Neural progenitor cell (in vitro differentiated cells): ENCODE data around the gene UNC5B. TPM values are rescaled to one million over a fixed set of nuclear protein-coding genes. Genes with fewer than 3 reads are reported as not detected.

ENCODE experiments used
- DNase-seq: peaks from one replicate; pipeline ENCODE4 v3.0.0-alpha.2; 2016; ENCODE audit warnings: low spot score
- H2AFZ ChIP-seq: fragments of 200-600 bp; sonication (generic); replicated peaks from 2 replicates; pipeline ENCODE4 v1.6.1; 2016; ENCODE audit warnings: antibody characterized with exemption
- H3F3A ChIP-seq: fragments of 200-600 bp; sonication (generic); 2 replicates; pipeline ENCODE4 v1.6.1; 2016; ENCODE audit warnings: antibody characterized with exemption, low read depth
- H3K27ac ChIP-seq: fragments of 200-600 bp; sonication (generic); 2 replicates; pipeline ENCODE4 v1.5.1; 2016; ENCODE audit warnings: mild to moderate bottlenecking
- H3K27me3 ChIP-seq: fragments of 200-600 bp; sonication (generic); 2 replicates; pipeline ENCODE4 v1.6.1; 2016; ENCODE audit warnings: mild to moderate bottlenecking, moderate library complexity
- H3K36me3 ChIP-seq: fragments of 200-600 bp; sonication (generic); 2 replicates; pipeline ENCODE4 v1.5.1; 2016
- H3K4me1 ChIP-seq: fragments of 200-600 bp; sonication (generic); 2 replicates; pipeline ENCODE4 v1.6.1; 2016; ENCODE audit warnings: mixed run types
- H3K4me2 ChIP-seq: fragments of 200-600 bp; sonication (generic); 2 replicates; pipeline ENCODE4 v1.6.1; 2016
- H3K4me3 ChIP-seq: fragments of 200-600 bp; sonication (generic); 2 replicates; pipeline ENCODE4 v1.5.1; 2016
- H3K79me2 ChIP-seq: fragments of 200-600 bp; sonication (generic); 2 replicates; pipeline ENCODE4 v1.6.1; 2016; ENCODE audit warnings: low read depth
- H3K9ac ChIP-seq: fragments of 200-600 bp; sonication (generic); 2 replicates; pipeline ENCODE4 v1.6.1; 2016
- H3K9me3 ChIP-seq: fragments of 200-600 bp; sonication (generic); 2 replicates; pipeline ENCODE4 v1.5.1; 2016; ENCODE audit warnings: low read depth
- H4K20me1 ChIP-seq: fragments of 200-600 bp; sonication (generic); 2 replicates; pipeline ENCODE4 v1.6.1; 2016; ENCODE audit warnings: low read depth
- H3K27ac Mint-ChIP-seq: 3 replicates; pipeline ENCODE4 v1.8.0; 2021; ENCODE audit warnings: mixed read lengths
- H3K27me3 Mint-ChIP-seq: 2 replicates; pipeline ENCODE4 v1.8.0; 2022; ENCODE audit warnings: low read depth, mild to moderate bottlenecking, inconsistent platforms, moderate library complexity, mixed read lengths; ENCODE audit not compliant: insufficient read depth
- H3K36me3 Mint-ChIP-seq: 3 replicates; pipeline ENCODE4 v1.8.0; 2021; ENCODE audit warnings: mixed read lengths
- H3K4me1 Mint-ChIP-seq: 3 replicates; pipeline ENCODE4 v1.8.0; 2021; ENCODE audit warnings: mixed read lengths
- H3K4me3 Mint-ChIP-seq: 3 replicates; pipeline ENCODE4 v1.8.0; 2021; ENCODE audit warnings: mild to moderate bottlenecking, moderate library complexity, mixed read lengths
- H3K9me3 Mint-ChIP-seq: 3 replicates; pipeline ENCODE4 v1.8.0; 2020; ENCODE audit warnings: mixed read lengths
- CTCF ChIP-seq: fragments of 200-600 bp; sonication (generic); IDR thresholded peaks from 2 replicates; pipeline ENCODE4 v1.5.1; 2017; ENCODE audit warnings: antibody characterized with exemption, mild to moderate bottlenecking
- EZH2 ChIP-seq: fragments of 200-600 bp; sonication (generic); IDR thresholded peaks from 2 replicates; pipeline ENCODE4 v1.6.1; 2017; ENCODE audit warnings: antibody characterized with exemption, mild to moderate bottlenecking, moderate library complexity
- EZH2phosphoT487 ChIP-seq: fragments of 200-600 bp; sonication (generic); IDR thresholded peaks from 2 replicates; pipeline ENCODE4 v1.6.1; 2017; ENCODE audit warnings: antibody characterized with exemption
- total RNA-seq: library from RNA; depleted of rRNA; stranded (reverse); fragments of >200 nt; gene quantifications from 2 replicates; pipeline ENCODE4 v1.2.3, GENCODE V29; 2015; ENCODE audit warnings: low replicate concordance

UNC5B gene
- total RNA-seq, 1 donor from 2014 or later: 3.3 TPM

GRCh38 chr10:71241114-71241829 lies 28.9 kb downstream of the UNC5B start:
- no peak overlapping the region for H3K4me3 ChIP-seq
- no peaks in the 10 kb centered on the region for H3K9me3 ChIP-seq
- H3K27me3 ChIP-seq: no peaks in the 10 kb centered on the region
- H2AFZ ChIP-seq: no peak overlapping the region
- H4K20me1 ChIP-seq: no peaks in the 10 kb centered on the region
- peaks cover 15% of the 10 kb centered on the region for H3K4me1 ChIP-seq
- H3F3A ChIP-seq: no peaks in the 10 kb centered on the region
- DNase-seq: no peak
- H3K27ac ChIP-seq: no peak overlapping the region
- H3K36me3 ChIP-seq: no peaks in the 10 kb centered on the region
- peaks cover 43% of the 10 kb centered on the region for H3K4me1 Mint-ChIP-seq
- H3K9me3 Mint-ChIP-seq: no peaks in the 10 kb centered on the region
- peak overlapping the region; percentile 37 for H3K27ac Mint-ChIP-seq
- peaks cover 6% of the 10 kb centered on the region for H3K27me3 Mint-ChIP-seq
- H3K4me2 ChIP-seq: no peak overlapping the region
- no peak overlapping the region for H3K9ac ChIP-seq
- TF ChIP-seq EZH2phosphoT487 (no peak), CTCF (no peak), EZH2 (no peak)
- H3K36me3 Mint-ChIP-seq: no peaks in the 10 kb centered on the region
- H3K4me3 Mint-ChIP-seq: no peak overlapping the region
- no peaks in the 10 kb centered on the region for H3K79me2 ChIP-seq

- Histone ChIP-seq H3K36me3 (no peaks in the 10 kb centered on the region), H3K4me1 (peaks cover 14% of the 10 kb centered on the region), H3K9ac (no peak overlapping the region), H3K27me3 (no peaks in the 10 kb centered on the region), H3K4me2 (no peak overlapping the region), H3K9me3 (no peaks in the 10 kb centered on the region), H3K27ac (no peak overlapping the region), H3K4me3 (no peak overlapping the region), H3F3A (no peaks in the 10 kb centered on the region), H2AFZ (no peak overlapping the region), H4K20me1 (no peaks in the 10 kb centered on the region), H3K79me2 (no peaks in the 10 kb centered on the region)
- peaks cover 46% of the 10 kb centered on the region for H3K4me1 Mint-ChIP-seq
- peaks cover 6% of the 10 kb centered on the region for H3K27me3 Mint-ChIP-seq
- no peak for DNase-seq
- H3K27ac Mint-ChIP-seq: peak overlapping the region; percentile 37
- no peaks in the 10 kb centered on the region for H3K9me3 Mint-ChIP-seq
- no peak overlapping the region for H3K4me3 Mint-ChIP-seq
- H3K36me3 Mint-ChIP-seq: no peaks in the 10 kb centered on the region
- TF ChIP-seq EZH2phosphoT487: no peak
- no peak for TF ChIP-seq CTCF
- no peak for TF ChIP-seq EZH2
These were observed 29.7 kb downstream of the UNC5B start for GRCh38 chr10:71241830-71242621.

GRCh38 chr10:71242622-71243009 lies 30.2 kb downstream of the UNC5B start:
- H3K79me2 ChIP-seq: no peaks in the 10 kb centered on the region
- peaks cover 15% of the 10 kb centered on the region for H3K4me1 ChIP-seq
- H3K9ac ChIP-seq: no peak overlapping the region
- DNase-seq: no peak
- H3K9me3 ChIP-seq: no peaks in the 10 kb centered on the region
- no peak overlapping the region for H2AFZ ChIP-seq
- H3K27ac Mint-ChIP-seq: no peak overlapping the region
- peaks cover 41% of the 10 kb centered on the region for H3K4me1 Mint-ChIP-seq
- no peaks in the 10 kb centered on the region for H3K36me3 ChIP-seq
- no peaks in the 10 kb centered on the region for H3K27me3 ChIP-seq
- peaks cover 6% of the 10 kb centered on the region for H3K27me3 Mint-ChIP-seq
- TF ChIP-seq EZH2phosphoT487: no peak
- peak; percentile 20 for TF ChIP-seq CTCF
- TF ChIP-seq EZH2: no peak
- H4K20me1 ChIP-seq: no peaks in the 10 kb centered on the region
- H3F3A ChIP-seq: no peaks in the 10 kb centered on the region
- H3K4me3 Mint-ChIP-seq: no peak overlapping the region
- H3K4me3 ChIP-seq: no peak overlapping the region
- no peak overlapping the region for H3K27ac ChIP-seq
- no peak overlapping the region for H3K4me2 ChIP-seq
- no peaks in the 10 kb centered on the region for H3K9me3 Mint-ChIP-seq
- no peaks in the 10 kb centered on the region for H3K36me3 Mint-ChIP-seq
